Stomach (tissue), 9 donors: ENCODE data around the gene NPR3. TPM values are rescaled to one million over a fixed set of nuclear protein-coding genes. Genes with fewer than 3 reads are reported as not detected.

ENCODE experiments used
- DNase-seq, 2 donors: peaks; one replicate each; pipeline versions ENCODE4 v3.0.0 to v3.0.0-alpha.2; 2013 to 2019
- H3K27ac ChIP-seq, 5 donors: fragments of 200-600 bp in 4 of 5; sonication (generic) in 4 of 5; one replicate each; pipeline ENCODE4 v1.5.1; 2013 to 2019; ENCODE audit warnings: mild to moderate bottlenecking in 1 of 5, moderate library complexity in 1 of 5
- H3K27me3 ChIP-seq, 3 donors: fragments of 200-600 bp; sonication (generic); one replicate each; pipeline ENCODE4 v1.5.1; 2017 to 2019; ENCODE audit warnings: mixed run types in 1 of 3
- H3K36me3 ChIP-seq, 4 donors: fragments of 200-600 bp; sonication (generic); 1 replicate in 3 of 4; 2 replicates in 1 of 4; pipeline ENCODE4 v1.5.1; 2016 to 2019
- H3K4me1 ChIP-seq, 4 donors: fragments of 200-600 bp; sonication (generic); one replicate each; pipeline ENCODE4 v1.5.1; 2016 to 2019
- H3K4me3 ChIP-seq, 4 donors: fragments of 200-600 bp; sonication (generic) in 3 of 4; one replicate each; pipeline ENCODE4 v1.5.1; 2016 to 2019; ENCODE audit warnings: mild to moderate bottlenecking in 1 of 4
- H3K9me3 ChIP-seq, 4 donors: fragments of 200-600 bp; sonication (generic); one replicate each; pipeline ENCODE4 v1.5.1; 2016 to 2019
- EP300 ChIP-seq: sonication (generic); formaldehyde crosslinking; IDR thresholded peaks from one replicate; pipeline ENCODE4 v1.6.1; 2017; ENCODE audit warnings: antibody characterized with exemption
- POLR2A ChIP-seq, 4 donors: fragments of 450-650 bp; IDR thresholded peaks; one replicate each; pipeline ENCODE4 v1.6.1; 2016; ENCODE audit warnings: antibody characterized with exemption in 4 of 4, control low read depth in 2 of 4, mild to moderate bottlenecking in 1 of 4, moderate library complexity in 1 of 4
- POLR2AphosphoS5 ChIP-seq, 3 donors: sonication (generic); formaldehyde crosslinking; IDR thresholded peaks; one replicate each; pipeline ENCODE4 v1.6.1; 2016; ENCODE audit warnings: antibody characterized with exemption in 3 of 3
- WGBS, 5 donors: extraction: QIAGEN DNeasy Blood & Tissue Kit in 3 of 5; methylation state at CpG; one replicate each; pipeline versions ENCODE4 v1.1.5 to v1.1.7; 2013 to 2018; 5-methylcytosine and 5-hydroxymethylcytosine counted together
- intact Hi-C: fragments of 100-400 bp; cut with DNase I; formaldehyde crosslinking; loops from one replicate; pipeline ENCODE4 v1.15.1; 2023; ENCODE audit warnings: low total_unique reads
- polyA plus RNA-seq, 3 donors: library from polyadenylated mRNA; stranded (reverse); fragments of 200-250 nt; gene quantifications; one replicate each; pipeline ENCODE4 v1.2.3, GENCODE V29; 2013
- total RNA-seq, 5 donors: library from RNA; depleted of rRNA; stranded (reverse); fragments of >200 nt; gene quantifications; one replicate each; pipeline versions ENCODE4 v1.1.0 to v1.2.3, GENCODE V29; 2014 to 2016
- TF ChIP-seq, protein P1 (sequence below), 7 experiments: fragments of 450-650 bp in 4 of 7; fragments of 200-600 bp in 3 of 7; sonication (generic) in 3 of 7; IDR thresholded peaks; one replicate each; pipeline ENCODE4 v1.5.1; 2016 to 2019; ENCODE audit warnings: antibody characterized with exemption in 7 of 7, control low read depth in 2 of 7, mild to moderate bottlenecking in 1 of 7
- donor health status: healthy with polysubstance abuse.
- donor health status: Bipolar disorder and iron deficiency.
- donor health status: healthy.

The NPR3 gene
- total and polyA plus RNA-seq, 8 donors, result 0.25 to 15.8 (median 1.8) TPM; not detected in 2

DNA sequence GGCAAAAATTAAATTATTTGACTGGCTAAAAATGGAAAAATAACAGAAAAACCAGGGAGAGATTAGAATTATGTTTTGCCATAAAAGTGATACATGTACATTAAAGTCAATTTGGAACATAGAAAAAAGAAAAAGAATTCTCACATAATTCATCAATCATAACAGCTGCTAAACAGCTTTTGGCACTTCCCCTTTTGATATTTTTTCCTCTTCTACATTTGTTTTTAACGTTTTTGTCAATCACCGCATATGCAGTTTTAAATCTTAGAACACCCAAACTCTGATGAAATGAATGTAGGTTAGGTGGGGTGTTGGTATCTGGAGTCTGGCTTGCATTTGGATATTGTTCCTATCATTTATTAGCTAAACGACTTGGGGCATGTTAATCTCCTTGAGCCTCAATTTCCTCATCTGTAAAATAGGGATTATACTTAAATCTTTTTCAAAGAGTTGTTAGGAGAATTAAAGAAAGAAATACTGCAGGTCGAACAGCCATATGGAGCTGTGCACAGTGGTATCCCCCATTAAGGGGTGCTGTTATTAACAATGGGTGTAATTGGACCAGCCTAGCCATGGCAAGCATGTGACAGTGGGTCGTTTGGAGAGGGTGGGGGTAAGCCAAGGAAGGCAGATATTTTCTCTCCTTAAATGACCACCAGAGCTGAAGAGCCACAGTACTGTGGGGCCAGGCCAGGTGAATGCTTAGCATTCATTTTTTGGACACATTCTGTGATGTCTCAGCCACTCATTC, 22.6 kb downstream of the NPR3 start:
- no peak for DNase-seq
- 48 to 64% (median 57%) methylated on average over 5 of the region's 5 CpGs for WGBS, 5 donors
- Histone ChIP-seq H3K4me3 (no peak overlapping the region), H3K4me1 (no peaks in the 10 kb centered on the region), H3K9me3 (no peaks in the 10 kb centered on the region), H3K36me3 (no peaks in the 10 kb centered on the region), H3K27ac (no peak overlapping the region), H3K27me3 (no peaks in the 10 kb centered on the region)
- TF ChIP-seq POLR2A (IDR thresholded peaks at IDR 0.05) (no peak), POLR2AphosphoS5 (IDR thresholded peaks at IDR 0.05) (no peak), EP300 (no peak)
- TF ChIP-seq, protein P1, sequence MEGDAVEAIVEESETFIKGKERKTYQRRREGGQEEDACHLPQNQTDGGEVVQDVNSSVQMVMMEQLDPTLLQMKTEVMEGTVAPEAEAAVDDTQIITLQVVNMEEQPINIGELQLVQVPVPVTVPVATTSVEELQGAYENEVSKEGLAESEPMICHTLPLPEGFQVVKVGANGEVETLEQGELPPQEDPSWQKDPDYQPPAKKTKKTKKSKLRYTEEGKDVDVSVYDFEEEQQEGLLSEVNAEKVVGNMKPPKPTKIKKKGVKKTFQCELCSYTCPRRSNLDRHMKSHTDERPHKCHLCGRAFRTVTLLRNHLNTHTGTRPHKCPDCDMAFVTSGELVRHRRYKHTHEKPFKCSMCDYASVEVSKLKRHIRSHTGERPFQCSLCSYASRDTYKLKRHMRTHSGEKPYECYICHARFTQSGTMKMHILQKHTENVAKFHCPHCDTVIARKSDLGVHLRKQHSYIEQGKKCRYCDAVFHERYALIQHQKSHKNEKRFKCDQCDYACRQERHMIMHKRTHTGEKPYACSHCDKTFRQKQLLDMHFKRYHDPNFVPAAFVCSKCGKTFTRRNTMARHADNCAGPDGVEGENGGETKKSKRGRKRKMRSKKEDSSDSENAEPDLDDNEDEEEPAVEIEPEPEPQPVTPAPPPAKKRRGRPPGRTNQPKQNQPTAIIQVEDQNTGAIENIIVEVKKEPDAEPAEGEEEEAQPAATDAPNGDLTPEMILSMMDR (IDR thresholded peaks at IDR 0.05), result no peak
- intact Hi-C loops, result no loop called here

DNA sequence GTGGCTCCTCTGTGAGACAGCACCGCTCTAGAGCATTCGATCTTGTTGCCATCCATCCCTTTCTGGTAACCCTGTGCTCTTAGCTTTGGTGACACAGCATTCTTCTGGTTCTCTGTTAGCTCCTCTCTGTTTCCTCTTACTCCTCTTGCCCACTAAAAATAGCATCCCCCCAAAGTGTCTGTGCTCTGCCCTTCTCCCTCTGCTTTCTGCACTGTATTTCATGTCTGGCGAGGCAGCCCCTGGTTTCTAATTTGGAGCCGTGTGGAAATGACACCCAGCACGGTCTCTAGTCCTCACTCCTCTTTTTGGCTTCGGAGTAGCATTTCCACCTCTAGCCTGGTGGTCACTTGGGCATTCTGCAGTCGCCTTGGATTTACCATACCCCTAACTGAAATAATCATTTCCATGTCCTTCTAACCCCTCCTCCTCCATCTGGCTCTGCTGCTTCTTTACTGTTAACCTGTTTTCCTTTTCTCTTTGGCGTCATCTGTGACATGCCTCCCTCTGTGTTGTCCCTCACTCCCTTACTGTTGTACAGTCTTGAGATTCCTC, 23.8 kb downstream of the NPR3 start:
- no peaks in the 10 kb centered on the region for H3K9me3 ChIP-seq
- whole genome bisulfite sequencing, 5 donors, result 61 to 78% (median 76%) methylated on average over 8 of the region's 8 CpGs
- no peak overlapping the region for H3K4me3 ChIP-seq
- intact Hi-C loops, result no loop called here
- no peak overlapping the region for H3K27ac ChIP-seq
- H3K27me3 ChIP-seq, result no peaks in the 10 kb centered on the region
- TF ChIP-seq, protein P1 (IDR thresholded peaks at IDR 0.05), result no peak
- no peak for TF ChIP-seq EP300
- no peak for TF ChIP-seq POLR2AphosphoS5 (IDR thresholded peaks at IDR 0.05)
- no peak for TF ChIP-seq POLR2A (IDR thresholded peaks at IDR 0.05)
- no peak for DNase-seq
- no peaks in the 10 kb centered on the region for H3K36me3 ChIP-seq
- H3K4me1 ChIP-seq, result no peaks in the 10 kb centered on the region

DNA sequence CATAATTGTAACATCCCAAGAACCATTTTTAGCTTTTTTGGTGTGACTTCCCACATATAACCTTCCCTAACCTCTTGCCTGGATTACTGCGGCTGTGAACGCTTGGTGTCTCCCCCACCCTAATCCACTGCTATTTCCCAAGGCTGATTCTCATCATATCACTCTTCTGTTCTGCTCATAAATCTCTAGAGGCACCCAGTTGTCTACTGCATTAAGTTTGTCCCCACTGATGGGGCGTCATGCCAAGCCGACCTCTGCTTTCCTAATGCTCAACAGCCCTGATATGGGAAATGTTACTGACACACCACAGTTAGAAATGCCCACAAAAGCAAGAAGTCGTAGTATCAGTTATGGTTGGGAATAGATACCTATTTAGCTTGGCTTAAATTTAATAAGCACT, 24.4 kb downstream of the NPR3 start:
- intact Hi-C loops, result no loop called here
- Histone ChIP-seq H3K27ac (no peak overlapping the region), H3K27me3 (no peaks in the 10 kb centered on the region), H3K36me3 (no peaks in the 10 kb centered on the region), H3K9me3 (no peaks in the 10 kb centered on the region), H3K4me1 (no peaks in the 10 kb centered on the region), H3K4me3 (no peak overlapping the region)
- no peak for TF ChIP-seq POLR2AphosphoS5 (IDR thresholded peaks at IDR 0.05)
- TF ChIP-seq, protein P1 (IDR thresholded peaks at IDR 0.05), result no peak
- no peak for TF ChIP-seq POLR2A (IDR thresholded peaks at IDR 0.05)
- no peak for TF ChIP-seq EP300
- DNase-seq, result no peak
- 80 to 94% (median 83%) methylated on average over 5 of the region's 5 CpGs for WGBS, 5 donors

- no peaks in the 10 kb centered on the region for H3K9me3 ChIP-seq
- TF ChIP-seq POLR2A (IDR thresholded peaks at IDR 0.05) (no peak), POLR2AphosphoS5 (IDR thresholded peaks at IDR 0.05) (no peak)
- no peaks in the 10 kb centered on the region for H3K4me1 ChIP-seq
- 50 to 59% (median 55%) methylated on average over 3 of the region's 3 CpGs for WGBS, 5 donors
- no peaks in the 10 kb centered on the region for H3K27me3 ChIP-seq
- H3K27ac ChIP-seq, result no peak overlapping the region
- H3K4me3 ChIP-seq, result no peak overlapping the region
- no peak for DNase-seq
- intact Hi-C loops, result no loop called here
- H3K36me3 ChIP-seq, result no peaks in the 10 kb centered on the region
These were observed 25.7 kb downstream of the NPR3 start for GRCh38 chr5:32736842-32737241.

GRCh38 chr5:32740651-32741050, 29.5 kb downstream of the NPR3 start:
- Histone ChIP-seq H3K27me3 (no peaks in the 10 kb centered on the region), H3K4me1 (no peaks in the 10 kb centered on the region), H3K4me3 (no peak overlapping the region), H3K27ac (no peak overlapping the region), H3K36me3 (no peaks in the 10 kb centered on the region), H3K9me3 (no peaks in the 10 kb centered on the region)
- no peak for TF ChIP-seq EP300
- no peak for TF ChIP-seq POLR2A (IDR thresholded peaks at IDR 0.05)
- no peak for TF ChIP-seq POLR2AphosphoS5 (IDR thresholded peaks at IDR 0.05)
- TF ChIP-seq, protein P1 (IDR thresholded peaks at IDR 0.05), result no peak
- DNase-seq, result no peak
- intact Hi-C loops, result no loop called here
- 72 to 88% (median 82%) methylated on average over 4 of the region's 4 CpGs for WGBS, 5 donors
